ENCODE results near the gene CNDP1. TPM values are rescaled to one million over a fixed set of nuclear protein-coding genes. Genes with fewer than 3 reads are reported as not detected.

Gene CNDP1, protein sequence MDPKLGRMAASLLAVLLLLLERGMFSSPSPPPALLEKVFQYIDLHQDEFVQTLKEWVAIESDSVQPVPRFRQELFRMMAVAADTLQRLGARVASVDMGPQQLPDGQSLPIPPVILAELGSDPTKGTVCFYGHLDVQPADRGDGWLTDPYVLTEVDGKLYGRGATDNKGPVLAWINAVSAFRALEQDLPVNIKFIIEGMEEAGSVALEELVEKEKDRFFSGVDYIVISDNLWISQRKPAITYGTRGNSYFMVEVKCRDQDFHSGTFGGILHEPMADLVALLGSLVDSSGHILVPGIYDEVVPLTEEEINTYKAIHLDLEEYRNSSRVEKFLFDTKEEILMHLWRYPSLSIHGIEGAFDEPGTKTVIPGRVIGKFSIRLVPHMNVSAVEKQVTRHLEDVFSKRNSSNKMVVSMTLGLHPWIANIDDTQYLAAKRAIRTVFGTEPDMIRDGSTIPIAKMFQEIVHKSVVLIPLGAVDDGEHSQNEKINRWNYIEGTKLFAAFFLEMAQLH
- not detected in 2 replicates for total RNA-seq

GRCh38 chr18:74534150-74534969, at the start of gene CNDP1:
TSS of gene CNDP1 (plus strand) at chr18:74534500. CDS start at chr18:74534668, 168 bp downstream.

GRCh38 chr18:74495581-74496507, 38.5 kb upstream of the CNDP1 start, which contains the start of gene CNDP2:
TSS of gene CNDP2 (plus strand) at chr18:74496363. CDS start at chr18:74499974, 3,611 bp downstream.

DNA sequence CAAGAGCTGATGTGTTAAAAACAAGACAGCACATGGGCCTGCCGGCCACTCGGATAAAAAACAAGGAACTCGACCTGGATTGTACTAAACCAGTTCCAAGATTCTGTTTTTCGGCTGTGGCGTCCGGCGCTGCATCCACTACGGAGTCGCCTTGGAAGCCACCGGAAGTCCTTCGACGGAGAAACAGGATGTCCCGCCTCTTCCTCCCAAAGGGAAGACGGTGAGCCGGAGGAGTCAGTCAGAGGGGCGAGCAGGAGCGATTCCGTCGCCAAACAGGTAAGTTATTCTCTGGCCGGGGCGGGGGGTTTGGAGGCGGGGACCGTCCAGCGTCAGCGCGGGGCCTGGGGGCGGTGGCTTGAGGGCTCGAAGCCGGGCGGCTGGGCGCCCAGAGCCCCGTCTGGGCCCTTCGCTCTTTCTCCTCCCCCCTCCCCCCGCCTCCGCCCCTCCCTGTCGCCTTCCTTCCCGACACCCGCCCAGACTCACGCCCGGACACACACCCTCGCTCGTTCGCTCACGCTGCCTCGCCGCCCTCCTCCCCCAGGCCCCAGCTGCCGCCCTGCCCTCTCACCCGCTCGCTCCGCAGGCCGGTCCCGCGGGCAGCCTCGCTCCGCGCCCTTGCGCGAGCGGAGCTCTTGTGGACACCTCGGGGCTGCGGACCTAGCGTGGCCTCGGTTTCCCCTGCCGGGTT, 63.5 kb downstream of the CNDP1 start, which contains the start of gene ZNF407:
Gene ZNF407 (plus strand): TSS at position 209 of the 688 bp plus-strand sequence. CDS start 33,150 bp downstream, outside the sequence.

Other genes with a start within 250 kb of the CNDP1 start
- gene CYB5A, start 242.5 kb upstream of the CNDP1 start, total RNA-seq: 35.5 and 92.3 TPM in 2 replicates
- gene C18orf63, start 218.7 kb upstream of the CNDP1 start, total RNA-seq: not detected in 2 replicates
- gene DIPK1C, start 77.2 kb upstream of the CNDP1 start, total RNA-seq: not detected in 2 replicates
- 50.2 and 165 TPM in 2 replicates for gene CNDP2, start 38.1 kb upstream of the CNDP1 start, total RNA-seq
- gene ZNF407, start 63.4 kb downstream of the CNDP1 start, total RNA-seq: 9.9 and 28.8 TPM in 2 replicates